WTC11 (cell line): ENCODE results near the gene NEDD1. TPM values are rescaled to one million over a fixed set of nuclear protein-coding genes. Genes with fewer than 3 reads are reported as not detected.

Experiments
- ATAC-seq: fragments of 200-7000 bp; cut with Tn5 transposase; 2 replicates; pipeline ENCODE4 v1.10.0; 2021; ENCODE audit warnings: mild to moderate bottlenecking, moderate library complexity
- CTCF ChIA-PET: fragments of 300-600 bp; sonication (Branson Sonifier 250); formaldehyde crosslinking; loops from one replicate; lab custom pipeline; 2021; ENCODE audit warnings: antibody characterized with exemption; lab: Charles Lee
- POLR2A ChIA-PET: fragments of 350-600 bp; sonication (Branson Sonifier 250); formaldehyde crosslinking; loops from one replicate; lab custom pipeline; 2021; ENCODE audit warnings: antibody characterized with exemption; lab: Charles Lee
- DNase-seq: peaks from one replicate; pipeline ENCODE4 v3.0.0; 2021; ENCODE audit warnings: low spot score
- H3K27ac Mint-ChIP-seq: 2 replicates; pipeline ENCODE4 v1.8.0; 2021; ENCODE audit warnings: mixed read lengths
- H3K27me3 Mint-ChIP-seq: 2 replicates; pipeline ENCODE4 v1.8.0; 2021; ENCODE audit warnings: low read depth, mild to moderate bottlenecking, moderate library complexity, mixed read lengths
- H3K36me3 Mint-ChIP-seq: 2 replicates; pipeline ENCODE4 v1.8.0; 2021; ENCODE audit warnings: mixed read lengths
- H3K4me1 Mint-ChIP-seq: 2 replicates; pipeline ENCODE4 v1.8.0; 2022; ENCODE audit warnings: mixed read lengths
- H3K4me3 Mint-ChIP-seq: 2 replicates; pipeline ENCODE4 v1.8.0; 2021; ENCODE audit warnings: mild to moderate bottlenecking, moderate library complexity, mixed read lengths
- H3K9me3 Mint-ChIP-seq: 2 replicates; pipeline ENCODE4 v1.8.0; 2021; ENCODE audit warnings: mixed read lengths
- ATF1 ChIP-seq: sonication (generic); formaldehyde crosslinking; IDR thresholded peaks from 2 replicates; pipeline ENCODE4 v1.8.1; 2023; ENCODE audit warnings: mild to moderate bottlenecking, moderate library complexity, missing genetic modification reagents
- CBFB ChIP-seq: sonication (generic); formaldehyde crosslinking; IDR thresholded peaks from 2 replicates; pipeline ENCODE4 v1.8.1; 2022; ENCODE audit warnings: mild to moderate bottlenecking, low read depth, missing genetic modification reagents
- CREM ChIP-seq: sonication (generic); formaldehyde crosslinking; IDR thresholded peaks from 2 replicates; pipeline ENCODE4 v1.8.1; 2022; ENCODE audit warnings: mild to moderate bottlenecking, missing genetic modification reagents, moderate library complexity
- EMX1 ChIP-seq: fragments of 250-450 bp; sonication (Bioruptor Pico); IDR thresholded peaks from 2 replicates; pipeline ENCODE4 v1.8.0; 2021; ENCODE audit warnings: mild to moderate bottlenecking
- FOXJ3 ChIP-seq: sonication (generic); formaldehyde crosslinking; IDR thresholded peaks from 2 replicates; pipeline ENCODE4 v1.9.0; 2021; ENCODE audit warnings: missing genetic modification reagents, mild to moderate bottlenecking, borderline replicate concordance
- JUN ChIP-seq: sonication (generic); formaldehyde crosslinking; IDR thresholded peaks from 2 replicates; pipeline ENCODE4 v1.8.0; 2023; ENCODE audit warnings: mild to moderate bottlenecking, missing genetic modification reagents
- KAT7 ChIP-seq: sonication (generic); formaldehyde crosslinking; IDR thresholded peaks from 2 replicates; pipeline ENCODE4 v1.8.1; 2023; ENCODE audit warnings: missing genetic modification reagents, mild to moderate bottlenecking, borderline replicate concordance
- MYBL2 ChIP-seq: sonication (generic); formaldehyde crosslinking; IDR thresholded peaks from 2 replicates; pipeline ENCODE4 v1.8.1; 2023; ENCODE audit warnings: mild to moderate bottlenecking, moderate library complexity, missing genetic modification reagents
- NFATC4 ChIP-seq: fragments of 250-450 bp; sonication (Bioruptor Pico); IDR thresholded peaks from 2 replicates; pipeline ENCODE4 v1.9.0; 2021; ENCODE audit warnings: mild to moderate bottlenecking
- RELA ChIP-seq: sonication (generic); formaldehyde crosslinking; IDR thresholded peaks from 2 replicates; pipeline ENCODE4 v1.8.1; 2022; ENCODE audit warnings: missing genetic modification reagents, mild to moderate bottlenecking, borderline replicate concordance
- RORB ChIP-seq: fragments of 250-450 bp; sonication (Bioruptor Pico); IDR thresholded peaks from 2 replicates; pipeline ENCODE4 v1.9.0; 2021; ENCODE audit warnings: mild to moderate bottlenecking
- SMAD3 ChIP-seq: sonication (generic); formaldehyde crosslinking; IDR thresholded peaks from 2 replicates; pipeline ENCODE4 v1.8.0; 2022; ENCODE audit warnings: missing genetic modification reagents, mild to moderate bottlenecking, borderline replicate concordance
- SMAD4 ChIP-seq: sonication (generic); formaldehyde crosslinking; IDR thresholded peaks from 2 replicates; pipeline ENCODE4 v1.8.0; 2022; ENCODE audit warnings: mild to moderate bottlenecking, missing genetic modification reagents
- SP1 ChIP-seq: sonication (generic); formaldehyde crosslinking; conservative IDR thresholded peaks from 2 replicates; pipeline ENCODE4 v1.8.1; 2022; ENCODE audit warnings: missing genetic modification reagents
- TEAD1 ChIP-seq: sonication (generic); formaldehyde crosslinking; IDR thresholded peaks from 2 replicates; pipeline ENCODE4 v1.8.0; 2022; ENCODE audit warnings: mild to moderate bottlenecking, missing genetic modification reagents
- TP53 ChIP-seq: sonication (generic); formaldehyde crosslinking; IDR thresholded peaks from 2 replicates; pipeline ENCODE4 v1.8.1; 2023; ENCODE audit warnings: mild to moderate bottlenecking, missing genetic modification reagents
- ZBTB21 ChIP-seq: sonication (generic); formaldehyde crosslinking; IDR thresholded peaks from 2 replicates; pipeline ENCODE4 v1.8.1; 2023; ENCODE audit warnings: mild to moderate bottlenecking, missing genetic modification reagents, borderline replicate concordance
- ZNF138 ChIP-seq: sonication (generic); formaldehyde crosslinking; conservative IDR thresholded peaks from 2 replicates; pipeline ENCODE4 v1.8.1; 2022; ENCODE audit warnings: mild to moderate bottlenecking, moderate library complexity, missing genetic modification reagents
- ZNF232 ChIP-seq: sonication (generic); formaldehyde crosslinking; IDR thresholded peaks from 2 replicates; pipeline ENCODE4 v1.8.0; 2022; ENCODE audit warnings: mild to moderate bottlenecking, missing genetic modification reagents
- ZNF317 ChIP-seq: sonication (generic); formaldehyde crosslinking; IDR thresholded peaks from 2 replicates; pipeline ENCODE4 v1.8.1; 2023; ENCODE audit warnings: low read depth, mild to moderate bottlenecking, moderate library complexity, missing genetic modification reagents, borderline replicate concordance
- total RNA-seq: library from RNA; stranded (reverse); gene quantifications from 3 replicates; pipeline ENCODE4 v1.2.3, GENCODE V29; 2021
- TF ChIP-seq, protein P1 (sequence below): sonication (generic); formaldehyde crosslinking; IDR thresholded peaks from 2 replicates; pipeline ENCODE4 v1.8.0; 2022; ENCODE audit warnings: mild to moderate bottlenecking, missing genetic modification reagents
- TF ChIP-seq, protein P2 (sequence below): sonication (generic); formaldehyde crosslinking; IDR thresholded peaks from 2 replicates; pipeline ENCODE4 v1.8.0; 2022; ENCODE audit warnings: mild to moderate bottlenecking, missing genetic modification reagents
- TF ChIP-seq, protein P3 (sequence below): sonication (generic); formaldehyde crosslinking; IDR thresholded peaks from 2 replicates; pipeline ENCODE4 v1.8.1; 2022; ENCODE audit warnings: mild to moderate bottlenecking, missing genetic modification reagents, moderate library complexity, borderline replicate concordance
- TF ChIP-seq, protein P4 (sequence below): sonication (generic); formaldehyde crosslinking; IDR thresholded peaks from 2 replicates; pipeline ENCODE4 v1.8.1; 2023; ENCODE audit warnings: mild to moderate bottlenecking, missing genetic modification reagents, moderate library complexity
- TF ChIP-seq, protein P5 (sequence below): sonication (generic); formaldehyde crosslinking; IDR thresholded peaks from 2 replicates; pipeline ENCODE4 v1.8.0; 2022; ENCODE audit warnings: mild to moderate bottlenecking, missing genetic modification reagents
- TF ChIP-seq, protein P6 (sequence below): sonication (generic); formaldehyde crosslinking; IDR thresholded peaks from 2 replicates; pipeline ENCODE4 v1.8.1; 2022; ENCODE audit warnings: low read depth, mild to moderate bottlenecking, moderate library complexity, missing genetic modification reagents, borderline replicate concordance

Gene NEDD1
- total RNA-seq, 1 experiment from 2014 or later, result 29.3 TPM

DNA sequence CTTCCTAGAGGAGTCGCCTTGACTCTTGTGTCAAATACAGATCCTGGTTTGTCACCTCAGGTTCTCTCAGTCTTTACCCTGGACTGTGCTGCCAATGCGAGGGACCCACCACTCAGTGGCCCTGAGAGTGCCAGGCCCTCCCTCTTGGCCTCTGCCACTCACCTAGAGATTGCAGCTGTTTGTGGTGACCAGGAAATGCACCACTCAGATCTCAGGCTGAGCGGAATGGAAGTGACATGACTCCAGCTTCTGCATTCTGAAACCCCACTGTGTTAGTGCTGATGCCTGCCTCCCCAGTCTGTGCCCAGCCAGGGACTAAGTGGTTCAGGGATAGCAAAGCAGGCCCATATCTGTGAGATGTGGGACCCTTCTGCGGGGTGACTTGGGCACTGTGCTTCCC, 27.8 kb upstream of the NEDD1 start (continued):
- TF ChIP-seq, protein P1, sequence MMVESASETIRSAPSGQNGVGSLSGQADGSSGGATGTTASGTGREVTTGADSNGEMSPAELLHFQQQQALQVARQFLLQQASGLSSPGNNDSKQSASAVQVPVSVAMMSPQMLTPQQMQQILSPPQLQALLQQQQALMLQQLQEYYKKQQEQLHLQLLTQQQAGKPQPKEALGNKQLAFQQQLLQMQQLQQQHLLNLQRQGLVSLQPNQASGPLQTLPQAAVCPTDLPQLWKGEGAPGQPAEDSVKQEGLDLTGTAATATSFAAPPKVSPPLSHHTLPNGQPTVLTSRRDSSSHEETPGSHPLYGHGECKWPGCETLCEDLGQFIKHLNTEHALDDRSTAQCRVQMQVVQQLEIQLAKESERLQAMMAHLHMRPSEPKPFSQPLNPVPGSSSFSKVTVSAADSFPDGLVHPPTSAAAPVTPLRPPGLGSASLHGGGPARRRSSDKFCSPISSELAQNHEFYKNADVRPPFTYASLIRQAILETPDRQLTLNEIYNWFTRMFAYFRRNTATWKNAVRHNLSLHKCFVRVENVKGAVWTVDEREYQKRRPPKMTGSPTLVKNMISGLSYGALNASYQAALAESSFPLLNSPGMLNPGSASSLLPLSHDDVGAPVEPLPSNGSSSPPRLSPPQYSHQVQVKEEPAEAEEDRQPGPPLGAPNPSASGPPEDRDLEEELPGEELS (CRISPR knock-in tag), result no peak
- TF ChIP-seq CBFB (CRISPR knock-in tag) (no peak), SMAD3 (CRISPR knock-in tag) (no peak), ZNF232 (CRISPR knock-in tag) (no peak), ZNF138 (CRISPR knock-in tag) (no peak), EMX1 (CRISPR knock-in tag) (no peak), SP1 (CRISPR knock-in tag) (no peak), ZNF317 (CRISPR knock-in tag) (no peak)
- TF ChIP-seq, protein P2, sequence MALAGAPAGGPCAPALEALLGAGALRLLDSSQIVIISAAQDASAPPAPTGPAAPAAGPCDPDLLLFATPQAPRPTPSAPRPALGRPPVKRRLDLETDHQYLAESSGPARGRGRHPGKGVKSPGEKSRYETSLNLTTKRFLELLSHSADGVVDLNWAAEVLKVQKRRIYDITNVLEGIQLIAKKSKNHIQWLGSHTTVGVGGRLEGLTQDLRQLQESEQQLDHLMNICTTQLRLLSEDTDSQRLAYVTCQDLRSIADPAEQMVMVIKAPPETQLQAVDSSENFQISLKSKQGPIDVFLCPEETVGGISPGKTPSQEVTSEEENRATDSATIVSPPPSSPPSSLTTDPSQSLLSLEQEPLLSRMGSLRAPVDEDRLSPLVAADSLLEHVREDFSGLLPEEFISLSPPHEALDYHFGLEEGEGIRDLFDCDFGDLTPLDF (CRISPR knock-in tag), result no peak
- TF ChIP-seq, protein P3, sequence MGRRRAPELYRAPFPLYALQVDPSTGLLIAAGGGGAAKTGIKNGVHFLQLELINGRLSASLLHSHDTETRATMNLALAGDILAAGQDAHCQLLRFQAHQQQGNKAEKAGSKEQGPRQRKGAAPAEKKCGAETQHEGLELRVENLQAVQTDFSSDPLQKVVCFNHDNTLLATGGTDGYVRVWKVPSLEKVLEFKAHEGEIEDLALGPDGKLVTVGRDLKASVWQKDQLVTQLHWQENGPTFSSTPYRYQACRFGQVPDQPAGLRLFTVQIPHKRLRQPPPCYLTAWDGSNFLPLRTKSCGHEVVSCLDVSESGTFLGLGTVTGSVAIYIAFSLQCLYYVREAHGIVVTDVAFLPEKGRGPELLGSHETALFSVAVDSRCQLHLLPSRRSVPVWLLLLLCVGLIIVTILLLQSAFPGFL (CRISPR knock-in tag), result no peak

DNA sequence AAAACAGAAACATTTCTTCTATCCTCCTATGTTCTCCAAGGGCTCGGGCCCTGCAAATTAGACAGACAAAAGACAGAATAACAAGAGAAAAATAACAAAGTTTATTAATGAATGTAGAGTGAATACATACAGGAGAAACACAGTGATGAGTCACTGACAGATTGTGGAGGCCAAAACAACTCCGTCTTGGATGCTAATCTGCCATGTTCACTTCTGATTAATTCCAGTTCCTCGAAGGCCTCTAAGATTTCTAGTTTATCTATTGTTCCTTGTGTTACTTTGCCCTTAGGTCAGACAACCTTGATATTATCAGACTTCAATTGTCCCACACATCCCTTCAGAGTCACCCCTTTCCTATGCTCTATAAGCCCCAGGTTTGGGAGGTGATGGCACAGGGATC, 26.8 kb upstream of the NEDD1 start:
- TF ChIP-seq TEAD1 (CRISPR knock-in tag) (no peak), ZBTB21 (CRISPR knock-in tag) (no peak)
- TF ChIP-seq, protein P4, sequence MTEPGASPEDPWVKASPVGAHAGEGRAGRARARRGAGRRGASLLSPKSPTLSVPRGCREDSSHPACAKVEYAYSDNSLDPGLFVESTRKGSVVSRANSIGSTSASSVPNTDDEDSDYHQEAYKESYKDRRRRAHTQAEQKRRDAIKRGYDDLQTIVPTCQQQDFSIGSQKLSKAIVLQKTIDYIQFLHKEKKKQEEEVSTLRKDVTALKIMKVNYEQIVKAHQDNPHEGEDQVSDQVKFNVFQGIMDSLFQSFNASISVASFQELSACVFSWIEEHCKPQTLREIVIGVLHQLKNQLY (CRISPR knock-in tag), result no peak
- TF ChIP-seq, all 79 proteins: peak for 0
- ChIA-PET POLR2A (no interaction called here), CTCF (no interaction called here)
- Mint-ChIP-seq H3K27ac (no peak overlapping the region), H3K4me3 (no peak overlapping the region), H3K9me3 (peaks cover 9% of the 10 kb centered on the region), H3K4me1 (no peaks in the 10 kb centered on the region), H3K27me3 (no peaks in the 10 kb centered on the region), H3K36me3 (no peaks in the 10 kb centered on the region)
- DNase-seq (no peak), ATAC-seq (no peak)

DNA sequence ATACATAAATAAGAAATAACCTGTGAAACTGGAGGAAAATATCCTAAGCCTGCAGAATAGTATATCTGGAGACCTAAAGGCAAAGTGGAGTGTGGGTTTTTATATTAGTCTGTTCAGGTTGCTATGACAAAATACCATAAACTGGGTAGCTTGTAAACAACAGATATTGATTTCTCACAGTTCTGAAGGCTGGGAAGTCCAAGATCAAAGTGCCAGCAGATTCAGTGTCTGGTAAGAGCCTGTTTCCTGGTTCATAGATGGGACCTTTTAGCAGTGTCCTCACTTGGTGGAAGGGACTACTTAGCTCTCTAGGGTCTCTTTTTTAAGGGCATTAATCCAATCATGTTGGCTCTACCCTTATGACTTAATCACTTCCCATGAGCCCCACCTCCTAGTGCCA, 25.4 kb upstream of the NEDD1 start:
- Mint-ChIP-seq H3K27me3 (no peaks in the 10 kb centered on the region), H3K36me3 (no peaks in the 10 kb centered on the region), H3K4me3 (no peak overlapping the region), H3K4me1 (no peaks in the 10 kb centered on the region), H3K27ac (no peak overlapping the region), H3K9me3 (peaks cover 9% of the 10 kb centered on the region)
- ATAC-seq (no peak), DNase-seq (no peak)
- TF ChIP-seq, protein P3 (CRISPR knock-in tag), result no peak
- no peak for TF ChIP-seq FOXJ3
- TF ChIP-seq TP53, result no peak
- TF ChIP-seq JUN (CRISPR knock-in tag), result no peak
- TF ChIP-seq ZBTB21 (CRISPR knock-in tag), result no peak
- TF ChIP-seq MYBL2 (CRISPR knock-in tag), result no peak
- no peak for TF ChIP-seq NFATC4 (CRISPR knock-in tag)
- no peak for TF ChIP-seq RORB
- no peak for TF ChIP-seq RELA
- TF ChIP-seq, protein P5, sequence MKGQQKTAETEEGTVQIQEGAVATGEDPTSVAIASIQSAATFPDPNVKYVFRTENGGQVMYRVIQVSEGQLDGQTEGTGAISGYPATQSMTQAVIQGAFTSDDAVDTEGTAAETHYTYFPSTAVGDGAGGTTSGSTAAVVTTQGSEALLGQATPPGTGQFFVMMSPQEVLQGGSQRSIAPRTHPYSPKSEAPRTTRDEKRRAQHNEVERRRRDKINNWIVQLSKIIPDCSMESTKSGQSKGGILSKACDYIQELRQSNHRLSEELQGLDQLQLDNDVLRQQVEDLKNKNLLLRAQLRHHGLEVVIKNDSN (CRISPR knock-in tag), result no peak
- no peak for TF ChIP-seq KAT7 (CRISPR knock-in tag)
- no peak for TF ChIP-seq ATF1 (CRISPR knock-in tag)
- TF ChIP-seq, protein P6, sequence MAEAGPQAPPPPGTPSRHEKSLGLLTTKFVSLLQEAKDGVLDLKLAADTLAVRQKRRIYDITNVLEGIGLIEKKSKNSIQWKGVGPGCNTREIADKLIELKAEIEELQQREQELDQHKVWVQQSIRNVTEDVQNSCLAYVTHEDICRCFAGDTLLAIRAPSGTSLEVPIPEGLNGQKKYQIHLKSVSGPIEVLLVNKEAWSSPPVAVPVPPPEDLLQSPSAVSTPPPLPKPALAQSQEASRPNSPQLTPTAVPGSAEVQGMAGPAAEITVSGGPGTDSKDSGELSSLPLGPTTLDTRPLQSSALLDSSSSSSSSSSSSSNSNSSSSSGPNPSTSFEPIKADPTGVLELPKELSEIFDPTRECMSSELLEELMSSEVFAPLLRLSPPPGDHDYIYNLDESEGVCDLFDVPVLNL (CRISPR knock-in tag), result no peak
- TF ChIP-seq SMAD4, result no peak
- no peak for TF ChIP-seq CREM (CRISPR knock-in tag)
- CTCF ChIA-PET, result no interaction called here
- POLR2A ChIA-PET, result no interaction called here
